IMR-90 (cell line): Measurements from ENCODE around the gene CLTCL1. TPM values are rescaled to one million over a fixed set of nuclear protein-coding genes. Genes with fewer than 3 reads are reported as not detected.

Source experiments
- ATAC-seq: fragments of 200-7000 bp; cut with Tn5 transposase; 2 replicates; pipeline ENCODE4 v1.9.1; 2020; ENCODE audit warnings: low read depth, mild to moderate bottlenecking, moderate library complexity
- BruUV-seq: library from RNA; stranded (reverse); fragments of 400-500 nt; replicated peaks from 2 replicates; lab custom pipeline; 2021; lab: Mats Ljungman, UMichigan
- CTCF ChIA-PET: fragments of 300-600 bp; formaldehyde crosslinking; extraction: SDS; loops from one replicate; lab custom pipeline; 2021; ENCODE audit warnings: antibody characterized with exemption; lab: Yijun Ruan, JAX
- POLR2A ChIA-PET: fragments of 300-600 bp; sonication (Branson Sonifier 250); formaldehyde crosslinking; loops from one replicate; lab custom pipeline; 2022; ENCODE audit warnings: antibody characterized with exemption; ENCODE audit not compliant: unreplicated experiment; lab: Charles Lee
- DNase-seq: peaks from one replicate; pipeline ENCODE4 v3.0.0; 2013
- H2AFZ ChIP-seq: replicated peaks from 2 replicates; pipeline ENCODE3; 2013; ENCODE audit warnings: low read length, mild to moderate bottlenecking; ENCODE audit not compliant: poor library complexity
- H2AK5ac ChIP-seq: 2 replicates; pipeline ENCODE4 v1.6.1; 2013; ENCODE audit warnings: low read depth, low read length, inconsistent platforms
- H2AK9ac ChIP-seq: replicated peaks from 2 replicates; pipeline ENCODE3; 2013; ENCODE audit warnings: mild to moderate bottlenecking, low read depth, low read length, moderate library complexity; ENCODE audit not compliant: poor library complexity
- H2BK120ac ChIP-seq: 2 replicates; pipeline ENCODE4 v1.6.1; 2013; ENCODE audit warnings: low read depth, low read length, inconsistent platforms
- H2BK15ac ChIP-seq: 3 replicates; pipeline ENCODE4 v1.6.1; 2013; ENCODE audit warnings: low read depth, low read length, inconsistent platforms
- H2BK20ac ChIP-seq: 2 replicates; pipeline ENCODE4 v1.6.1; 2013; ENCODE audit warnings: low read depth, mild to moderate bottlenecking, inconsistent platforms, low read length, moderate library complexity
- H2BK5ac ChIP-seq: 2 replicates; pipeline ENCODE4 v1.6.1; 2013; ENCODE audit warnings: mild to moderate bottlenecking, low read depth, low read length, inconsistent platforms; ENCODE audit not compliant: poor library complexity, severe bottlenecking
- H3K14ac ChIP-seq: replicated peaks from 2 replicates; pipeline ENCODE4 v1.6.1; 2013; ENCODE audit warnings: low read depth, low read length, inconsistent platforms
- H3K18ac ChIP-seq: 2 replicates; pipeline ENCODE4 v1.6.1; 2013; ENCODE audit warnings: low read depth, low read length, control low read depth
- H3K23ac ChIP-seq: 2 replicates; pipeline ENCODE4 v1.6.1; 2013; ENCODE audit warnings: low read depth, low read length, inconsistent platforms
- H3K27ac ChIP-seq: 2 replicates; pipeline ENCODE4 v1.5.1; 2013; ENCODE audit warnings: mild to moderate bottlenecking, control low read depth, low read length; ENCODE audit not compliant: insufficient read depth
- H3K27me3 ChIP-seq: 2 replicates; pipeline ENCODE4 v1.6.1; 2013; ENCODE audit warnings: low read length; ENCODE audit not compliant: control insufficient read depth, insufficient read depth
- H3K36me3 ChIP-seq: 2 replicates; pipeline ENCODE4 v1.6.1; 2013; ENCODE audit warnings: low read length, mixed read lengths; ENCODE audit not compliant: control insufficient read depth, insufficient read depth
- H3K4ac ChIP-seq: 2 replicates; pipeline ENCODE4 v1.6.1; 2013; ENCODE audit warnings: low read depth, low read length, inconsistent platforms
- H3K4me1 ChIP-seq: 2 replicates; pipeline ENCODE4 v1.6.1; 2013; ENCODE audit warnings: low read length, mixed read lengths; ENCODE audit not compliant: control insufficient read depth, insufficient read depth
- H3K4me2 ChIP-seq: 2 replicates; pipeline ENCODE4 v1.6.1; 2013; ENCODE audit warnings: low read depth, mild to moderate bottlenecking, control low read depth, low read length, moderate library complexity
- H3K4me3 ChIP-seq: 2 replicates; pipeline ENCODE4 v1.5.1; 2013; ENCODE audit warnings: low read depth, mild to moderate bottlenecking, control low read depth, low read length, moderate library complexity; ENCODE audit not compliant: insufficient read depth
- H3K56ac ChIP-seq: 2 replicates; pipeline ENCODE4 v1.6.1; 2013; ENCODE audit warnings: low read length, inconsistent platforms; ENCODE audit not compliant: insufficient read depth; ENCODE audit errors: extremely low read depth
- H3K79me1 ChIP-seq, 2 experiments: 2 replicates each; pipeline ENCODE4 v1.6.1; 2013; ENCODE audit warnings: low read length in 2 of 2, inconsistent platforms in 1 of 2, low read depth in 1 of 2
- H3K9ac ChIP-seq: 2 replicates; pipeline ENCODE4 v1.6.1; 2013; ENCODE audit warnings: low read depth, low read length, control low read depth
- H3K9me1 ChIP-seq: 2 replicates; pipeline ENCODE4 v1.6.1; 2013; ENCODE audit warnings: low read length, inconsistent platforms; ENCODE audit not compliant: insufficient read depth
- H3K9me3 ChIP-seq: 2 replicates; pipeline ENCODE4 v1.6.1; 2013; ENCODE audit warnings: low read length; ENCODE audit not compliant: control insufficient read depth, insufficient read depth
- H4K20me1 ChIP-seq: 2 replicates; pipeline ENCODE4 v1.6.1; 2013; ENCODE audit warnings: low read length, inconsistent platforms; ENCODE audit not compliant: insufficient read depth
- H4K5ac ChIP-seq: 2 replicates; pipeline ENCODE4 v1.6.1; 2013; ENCODE audit warnings: mild to moderate bottlenecking, low read depth, low read length, control low read depth
- H4K8ac ChIP-seq, 2 experiments: 2 replicates each; pipeline ENCODE4 v1.6.1; 2013; ENCODE audit warnings: low read depth in 2 of 2, low read length in 2 of 2, control low read depth in 1 of 2, inconsistent platforms in 1 of 2
- H4K91ac ChIP-seq: 2 replicates; pipeline ENCODE4 v1.6.1; 2013; ENCODE audit warnings: low read depth, low read length, inconsistent platforms; ENCODE audit not compliant: insufficient read depth
- CHD1 ChIP-seq: IDR thresholded peaks from 2 replicates; pipeline ENCODE4 v1.6.1; 2012; ENCODE audit warnings: low read depth, low read length, improper control_type of control experiment
- FOS ChIP-seq: fragments of 150-350 bp; IDR thresholded peaks from 2 replicates; pipeline ENCODE4 v1.6.1; 2016; ENCODE audit warnings: low read depth, low read length
- MAFK ChIP-seq: IDR thresholded peaks from 2 replicates; pipeline ENCODE4 v1.6.1; 2012; ENCODE audit warnings: low read depth, low read length, improper control_type of control experiment
- MAZ ChIP-seq: IDR thresholded peaks from 2 replicates; pipeline ENCODE4 v1.6.1; 2012; ENCODE audit warnings: low read depth, mild to moderate bottlenecking, low read length, improper control_type of control experiment, moderate library complexity, borderline replicate concordance
- MXI1 ChIP-seq: IDR thresholded peaks from 2 replicates; pipeline ENCODE4 v1.6.1; 2012; ENCODE audit warnings: low read depth, mild to moderate bottlenecking, low read length, moderate library complexity, borderline replicate concordance
- NFE2L2 ChIP-seq: fragments of 150-350 bp; IDR thresholded peaks from 2 replicates; pipeline ENCODE4 v1.6.1; 2016; ENCODE audit warnings: low read depth, mild to moderate bottlenecking, low read length
- POLR2A ChIP-seq: IDR thresholded peaks from 2 replicates; pipeline ENCODE4 v1.6.1; 2012; ENCODE audit warnings: mild to moderate bottlenecking, low read depth, low read length
- RAD21 ChIP-seq: IDR thresholded peaks from 2 replicates; pipeline ENCODE4 v1.6.1; 2012; ENCODE audit warnings: low read length, improper control_type of control experiment
- RFX5 ChIP-seq: IDR thresholded peaks from 2 replicates; pipeline ENCODE4 v1.8.0; 2012; ENCODE audit warnings: low read depth, mild to moderate bottlenecking, low read length, moderate library complexity
- WGBS, 2 experiments: methylation state at CpG; one replicate each; pipeline versions ENCODE4 v1.1.5 to v1.1.7; 2013; ENCODE audit warnings: missing lambda C conversion rate in 2 of 2; ENCODE audit not compliant: insufficient read length in 1 of 2; ENCODE audit errors: extremely low coverage in 2 of 2; 5-methylcytosine and 5-hydroxymethylcytosine counted together
- dilution Hi-C: fragments of 300-500 bp; cut with HindIII; formaldehyde crosslinking; loops from one replicate; pipeline ENCODE4 v1.14.3; 2018; ENCODE audit warnings: low sequenced_read_pairs; ENCODE audit not compliant: unreplicated experiment
- in situ Hi-C: fragments of 300-500 bp; cut with MboI; formaldehyde crosslinking; loops from 3 replicates; pipeline ENCODE4 v1.14.3; 2019; ENCODE audit warnings: low sequenced_read_pairs, inconsistent platforms, mixed read lengths
- intact Hi-C: fragments of 100-400 bp; cut with micrococcal nuclease; formaldehyde crosslinking; loops from 2 replicates; pipeline ENCODE4 v1.10.0; 2022
- polyA plus RNA-seq, 3 experiments: library from polyadenylated mRNA; depleted of rRNA; stranded (reverse); fragments of >200 nt; gene quantifications; 2 replicates each; pipeline ENCODE4 v1.2.3, GENCODE V29; 2012; ENCODE audit warnings: low replicate concordance in 1 of 3
- total RNA-seq: library from RNA; depleted of rRNA; stranded (reverse); fragments of >200 nt; gene quantifications from 2 replicates; pipeline ENCODE4 v1.2.3, GENCODE V29; 2012
- TF ChIP-seq, protein P1 (sequence below): fragments of 150-350 bp; IDR thresholded peaks from 2 replicates; pipeline ENCODE4 v1.6.1; 2016; ENCODE audit warnings: low read depth, mild to moderate bottlenecking, low read length, moderate library complexity, borderline replicate concordance
- TF ChIP-seq, protein P2 (sequence below): conservative IDR thresholded peaks from 2 replicates; pipeline ENCODE4 v1.5.1; 2012; ENCODE audit warnings: mild to moderate bottlenecking, low read depth, low read length, improper control_type of control experiment

CLTCL1 gene
- total and polyA plus RNA-seq, 2 of the 4 experiments (the other 2 are of a cell fraction), result 6.2 to 8.1 TPM

DNA sequence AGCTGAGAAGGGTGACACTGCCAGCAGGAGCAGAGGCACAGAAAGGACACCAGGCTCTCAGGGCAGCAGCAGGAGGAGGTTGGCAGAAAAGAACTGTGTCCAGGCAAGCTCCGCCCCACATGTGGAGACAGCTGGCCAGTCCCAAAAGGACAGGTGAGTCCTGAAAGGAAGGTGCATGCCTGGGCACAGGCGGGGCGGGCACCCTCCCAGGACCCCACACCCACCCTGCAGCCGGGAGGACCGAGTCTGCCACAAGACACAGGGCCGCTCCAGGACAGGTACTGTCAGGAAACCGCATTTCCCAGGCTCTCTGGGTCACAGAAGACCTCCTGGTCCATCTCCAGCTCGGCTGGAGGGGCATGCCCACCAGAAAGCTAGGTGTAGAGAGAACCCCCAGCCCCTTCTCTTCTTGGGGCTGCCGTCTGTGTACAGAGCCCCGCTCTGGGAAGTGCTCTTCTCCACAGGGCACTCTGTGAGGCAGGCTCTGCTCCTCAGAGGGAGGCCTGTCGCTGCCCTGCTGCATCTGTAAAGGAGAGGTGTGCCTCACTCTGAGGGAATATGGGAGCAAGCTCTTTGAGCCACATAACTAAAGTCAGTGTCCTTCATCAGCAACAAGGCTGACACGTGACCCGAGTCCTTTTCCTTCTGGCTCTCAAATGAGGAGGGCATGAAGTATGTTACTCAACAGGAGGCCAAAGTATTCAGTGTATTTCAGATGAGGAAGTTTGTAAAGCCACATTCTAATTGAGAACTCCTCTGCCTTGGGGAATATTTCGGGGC lies 50.5 kb downstream of the CLTCL1 start:
- ChIA-PET POLR2A (no interaction called here), CTCF (no interaction called here)
- no peak overlapping the region for H3K4me2 ChIP-seq
- no peak overlapping the region for H3K4me3 ChIP-seq
- H3K56ac ChIP-seq, result no peak overlapping the region
- H3K18ac ChIP-seq, result no peak overlapping the region
- no peak overlapping the region for H4K5ac ChIP-seq
- intact Hi-C loops (no loop called here), dilution Hi-C loops (no loop called here), in situ Hi-C loops (no loop called here)
- TF ChIP-seq RAD21, result no peak
- TF ChIP-seq, protein P1, sequence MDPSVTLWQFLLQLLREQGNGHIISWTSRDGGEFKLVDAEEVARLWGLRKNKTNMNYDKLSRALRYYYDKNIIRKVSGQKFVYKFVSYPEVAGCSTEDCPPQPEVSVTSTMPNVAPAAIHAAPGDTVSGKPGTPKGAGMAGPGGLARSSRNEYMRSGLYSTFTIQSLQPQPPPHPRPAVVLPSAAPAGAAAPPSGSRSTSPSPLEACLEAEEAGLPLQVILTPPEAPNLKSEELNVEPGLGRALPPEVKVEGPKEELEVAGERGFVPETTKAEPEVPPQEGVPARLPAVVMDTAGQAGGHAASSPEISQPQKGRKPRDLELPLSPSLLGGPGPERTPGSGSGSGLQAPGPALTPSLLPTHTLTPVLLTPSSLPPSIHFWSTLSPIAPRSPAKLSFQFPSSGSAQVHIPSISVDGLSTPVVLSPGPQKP, result no peak
- TF ChIP-seq MXI1, result no peak
- TF ChIP-seq, protein P2, sequence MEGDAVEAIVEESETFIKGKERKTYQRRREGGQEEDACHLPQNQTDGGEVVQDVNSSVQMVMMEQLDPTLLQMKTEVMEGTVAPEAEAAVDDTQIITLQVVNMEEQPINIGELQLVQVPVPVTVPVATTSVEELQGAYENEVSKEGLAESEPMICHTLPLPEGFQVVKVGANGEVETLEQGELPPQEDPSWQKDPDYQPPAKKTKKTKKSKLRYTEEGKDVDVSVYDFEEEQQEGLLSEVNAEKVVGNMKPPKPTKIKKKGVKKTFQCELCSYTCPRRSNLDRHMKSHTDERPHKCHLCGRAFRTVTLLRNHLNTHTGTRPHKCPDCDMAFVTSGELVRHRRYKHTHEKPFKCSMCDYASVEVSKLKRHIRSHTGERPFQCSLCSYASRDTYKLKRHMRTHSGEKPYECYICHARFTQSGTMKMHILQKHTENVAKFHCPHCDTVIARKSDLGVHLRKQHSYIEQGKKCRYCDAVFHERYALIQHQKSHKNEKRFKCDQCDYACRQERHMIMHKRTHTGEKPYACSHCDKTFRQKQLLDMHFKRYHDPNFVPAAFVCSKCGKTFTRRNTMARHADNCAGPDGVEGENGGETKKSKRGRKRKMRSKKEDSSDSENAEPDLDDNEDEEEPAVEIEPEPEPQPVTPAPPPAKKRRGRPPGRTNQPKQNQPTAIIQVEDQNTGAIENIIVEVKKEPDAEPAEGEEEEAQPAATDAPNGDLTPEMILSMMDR, result no peak
- TF ChIP-seq CHD1, result no peak
- TF ChIP-seq FOS, result no peak
- no peak for TF ChIP-seq RFX5
- no peak for TF ChIP-seq POLR2A
- TF ChIP-seq MAZ, result no peak
- no peak for TF ChIP-seq NFE2L2
- no peak for TF ChIP-seq MAFK
- no peaks in the 10 kb centered on the region for H3K27me3 ChIP-seq
- H3K23ac ChIP-seq, result no peak overlapping the region
- H3K9me1 ChIP-seq, result no peaks in the 10 kb centered on the region; the same call in 1 of the 2 replicates
- no peak overlapping the region for H2BK20ac ChIP-seq
- ATAC-seq (no peak), DNase-seq (no peak)
- no peaks in the 10 kb centered on the region for H3K4me1 ChIP-seq
- no peak overlapping the region for H2BK15ac ChIP-seq
- no peak overlapping the region for H2BK120ac ChIP-seq
- H2AK9ac ChIP-seq, result no peak overlapping the region
- H4K20me1 ChIP-seq, result no peaks in the 10 kb centered on the region
- no peak overlapping the region for H2AFZ ChIP-seq
- 100% methylated on average over 1 of the region's 14 CpGs; no CpG with 5 or more reads in 1 of the 2 experiments for WGBS, 2 experiments
- H3K14ac ChIP-seq, result no peak overlapping the region
- H3K4ac ChIP-seq, result no peak overlapping the region
- peaks cover 8% of the 10 kb centered on the region for H3K36me3 ChIP-seq
- no peak overlapping the region for H4K91ac ChIP-seq
- no peak overlapping the region for H3K9ac ChIP-seq
- no peaks in the 10 kb centered on the region for H3K9me3 ChIP-seq
- no peak overlapping the region for H2AK5ac ChIP-seq
- H3K27ac ChIP-seq, result no peak overlapping the region
- H4K8ac ChIP-seq, result no peak overlapping the region
- H2BK5ac ChIP-seq, result no peak overlapping the region
- no TSS peak for BruUV-seq
- H3K79me1 ChIP-seq, result no peaks in the 10 kb centered on the region; a peak in 1 of 4 replicates
